Measurements from ENCODE around the gene CRYBB3.

The CRYBB3 gene

DNA sequence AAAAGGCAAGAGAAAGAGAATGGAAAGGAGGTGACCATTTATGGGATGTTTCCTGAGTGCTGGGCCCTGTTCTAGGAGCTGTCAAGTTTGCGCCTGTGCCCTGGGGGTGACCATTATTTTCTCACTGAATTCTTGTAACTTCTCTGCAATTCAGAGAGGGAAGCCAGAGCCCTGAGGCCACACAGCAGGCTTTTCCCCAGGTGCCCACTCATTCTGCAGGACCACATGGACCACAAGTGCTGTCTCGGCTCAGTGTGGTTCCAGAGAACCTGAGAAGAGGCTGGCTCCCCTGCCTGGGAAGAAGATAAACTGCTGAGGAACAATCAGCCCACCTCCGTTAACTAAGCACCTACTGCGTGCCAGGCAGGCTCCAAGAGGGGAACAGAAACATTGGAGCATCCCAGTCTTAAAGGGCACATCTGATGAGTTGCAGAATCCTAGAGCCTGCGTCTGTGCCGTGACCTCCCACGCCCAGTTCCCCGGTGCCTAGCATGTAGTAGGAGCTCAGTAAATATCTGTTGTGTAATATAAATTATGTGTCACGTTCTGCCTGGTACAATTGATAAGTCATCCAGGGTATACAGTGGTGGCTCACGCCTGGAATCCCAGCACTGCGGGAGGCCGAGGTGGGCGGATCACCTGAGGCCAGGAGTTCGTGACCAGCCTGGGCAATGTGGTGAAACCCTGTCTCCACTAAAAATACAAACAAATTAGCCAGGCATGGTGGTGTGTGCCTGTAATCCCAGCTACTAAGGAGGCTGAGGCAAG, 31.6 kb upstream of the CRYBB3 start:
- TF ChIP-seq, protein P1, sequence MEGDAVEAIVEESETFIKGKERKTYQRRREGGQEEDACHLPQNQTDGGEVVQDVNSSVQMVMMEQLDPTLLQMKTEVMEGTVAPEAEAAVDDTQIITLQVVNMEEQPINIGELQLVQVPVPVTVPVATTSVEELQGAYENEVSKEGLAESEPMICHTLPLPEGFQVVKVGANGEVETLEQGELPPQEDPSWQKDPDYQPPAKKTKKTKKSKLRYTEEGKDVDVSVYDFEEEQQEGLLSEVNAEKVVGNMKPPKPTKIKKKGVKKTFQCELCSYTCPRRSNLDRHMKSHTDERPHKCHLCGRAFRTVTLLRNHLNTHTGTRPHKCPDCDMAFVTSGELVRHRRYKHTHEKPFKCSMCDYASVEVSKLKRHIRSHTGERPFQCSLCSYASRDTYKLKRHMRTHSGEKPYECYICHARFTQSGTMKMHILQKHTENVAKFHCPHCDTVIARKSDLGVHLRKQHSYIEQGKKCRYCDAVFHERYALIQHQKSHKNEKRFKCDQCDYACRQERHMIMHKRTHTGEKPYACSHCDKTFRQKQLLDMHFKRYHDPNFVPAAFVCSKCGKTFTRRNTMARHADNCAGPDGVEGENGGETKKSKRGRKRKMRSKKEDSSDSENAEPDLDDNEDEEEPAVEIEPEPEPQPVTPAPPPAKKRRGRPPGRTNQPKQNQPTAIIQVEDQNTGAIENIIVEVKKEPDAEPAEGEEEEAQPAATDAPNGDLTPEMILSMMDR (IDR thresholded peaks at IDR 0.05; ENCODE audit: low read depth, low read length): no peak
- H3K4me3 ChIP-seq (ENCODE audit: low read depth, low read length): no peak overlapping the region
- no peak for DNase-seq (ENCODE audit: low read depth, low spot score)
- in situ Hi-C loops (cut with HindIII; ENCODE audit: low sequenced_read_pairs): no loop called here

GRCh38 chr22:25169278-25170031, 30.2 kb upstream of the CRYBB3 start:
- TF ChIP-seq, protein P1 (IDR thresholded peaks at IDR 0.05; ENCODE audit: low read depth, low read length): no peak
- no peak for DNase-seq (ENCODE audit: low read depth, low spot score)
- H3K4me3 ChIP-seq (ENCODE audit: low read depth, low read length): no peak overlapping the region
- in situ Hi-C loops (cut with HindIII; ENCODE audit: low sequenced_read_pairs): no loop called here

DNA sequence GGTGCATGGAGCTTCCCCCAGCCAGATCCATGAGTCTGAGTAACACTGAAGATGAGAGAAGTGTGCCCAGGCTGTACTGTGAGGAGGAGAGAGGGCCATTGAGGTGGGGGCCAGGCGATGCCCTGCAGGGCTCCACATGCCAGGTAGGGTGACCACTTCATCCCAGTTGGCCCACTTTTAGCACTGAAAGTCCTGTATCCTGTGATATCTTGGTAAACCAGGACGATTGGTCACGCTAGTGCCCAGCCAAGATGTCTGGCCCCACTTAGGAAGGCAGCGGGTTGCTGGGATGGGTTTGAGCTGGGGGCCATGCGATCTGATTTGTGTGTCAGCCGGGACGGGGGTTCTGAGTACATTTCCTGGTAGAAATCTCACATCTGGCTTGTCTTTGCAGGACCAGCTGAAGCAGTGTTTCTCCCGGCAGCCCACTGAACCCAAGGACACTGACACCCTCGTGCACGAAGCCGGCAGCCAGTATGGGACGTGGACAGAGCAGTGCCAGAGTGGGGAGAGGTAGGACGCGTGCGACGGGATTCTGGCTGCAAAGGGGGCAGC, 29.2 kb upstream of the CRYBB3 start:
- no peak for DNase-seq (ENCODE audit: low read depth, low spot score)
- TF ChIP-seq, protein P1 (IDR thresholded peaks at IDR 0.05; ENCODE audit: low read depth, low read length): no peak
- no peak overlapping the region for H3K4me3 ChIP-seq (ENCODE audit: low read depth, low read length)
- in situ Hi-C loops (cut with HindIII; ENCODE audit: low sequenced_read_pairs): no loop called here

GRCh38 chr22:25172153-25172552, 27.5 kb upstream of the CRYBB3 start:
- in situ Hi-C loops (cut with HindIII; ENCODE audit: low sequenced_read_pairs): no loop called here
- DNase-seq (ENCODE audit: low read depth, low spot score): no peak
- TF ChIP-seq, protein P1 (IDR thresholded peaks at IDR 0.05; ENCODE audit: low read depth, low read length): no peak
- H3K4me3 ChIP-seq (ENCODE audit: low read depth, low read length): no peak overlapping the region

DNA sequence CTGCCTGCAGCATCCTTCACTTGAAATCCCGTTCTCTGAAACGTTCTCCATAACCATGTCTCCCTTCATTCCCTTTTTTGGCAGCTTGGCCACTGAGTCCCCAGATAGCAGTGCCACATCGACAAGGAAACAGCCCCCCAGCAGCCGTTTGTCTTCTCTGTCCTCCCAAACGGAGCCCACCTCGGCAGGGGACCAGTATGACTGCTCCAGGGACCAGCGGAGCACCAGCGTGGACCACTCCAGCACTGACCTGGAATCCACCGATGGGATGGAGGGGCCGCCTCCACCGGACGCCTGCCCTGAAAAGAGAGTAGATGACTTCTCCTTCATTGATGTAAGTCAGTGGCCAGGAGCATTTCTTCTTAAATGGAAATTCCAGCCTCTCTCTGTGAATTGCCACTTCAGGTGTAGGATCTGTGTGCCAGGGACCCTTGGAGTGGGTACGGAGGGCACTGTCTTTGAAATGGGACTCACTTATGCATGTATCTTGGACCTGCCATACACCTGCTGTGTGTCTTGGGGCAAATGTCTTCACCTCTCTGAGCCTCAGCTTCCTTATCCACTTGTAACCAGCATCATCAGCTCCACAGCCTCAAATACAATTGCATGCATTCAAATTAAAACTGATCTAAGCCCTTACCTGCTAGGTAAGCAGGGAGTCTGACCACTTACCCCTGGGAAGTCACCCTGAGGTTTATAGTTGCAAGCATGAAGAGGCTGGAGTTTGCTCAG, 25.3 kb upstream of the CRYBB3 start:
- no peak for DNase-seq (ENCODE audit: low read depth, low spot score)
- H3K4me3 ChIP-seq (ENCODE audit: low read depth, low read length): no peak overlapping the region
- in situ Hi-C loops (cut with HindIII; ENCODE audit: low sequenced_read_pairs): no loop called here
- TF ChIP-seq, protein P1 (IDR thresholded peaks at IDR 0.05; ENCODE audit: low read depth, low read length): no peak

- in situ Hi-C loops (cut with HindIII; ENCODE audit: low sequenced_read_pairs): no loop called here
- no peak for DNase-seq (ENCODE audit: low read depth, low spot score)
- TF ChIP-seq, protein P1 (IDR thresholded peaks at IDR 0.05; ENCODE audit: low read depth, low read length): no peak
- no peak overlapping the region for H3K4me3 ChIP-seq (ENCODE audit: low read depth, low read length)
Measured at GRCh38 chr22:25174888-25175411, 24.7 kb upstream of the CRYBB3 start.

All from astrocyte of the spinal cord (primary cell).